ENCODE measurements around the gene PRC1.
A peak's percentile ranks its signal among the peaks of the same experiment; 100 is the strongest.
"Not testable (repeated sequence)": the region's sequence is repeated elsewhere in the genome, so short reads cannot be mapped to it uniquely, and the experiment has no call there.

PRC1 gene

GRCh38 chr15:90934256-90934948, 59.9 kb downstream of the PRC1 start:
- peak; percentile 72 for DNase-seq (ENCODE audit: low read depth)

GRCh38 chr15:90933301-90933700, 61.0 kb downstream of the PRC1 start:
- no peak for DNase-seq (ENCODE audit: low read depth)

- no peak for DNase-seq (ENCODE audit: low read depth)
Observed at GRCh38 chr15:90932660-90932991, 61.7 kb downstream of the PRC1 start.

GRCh38 chr15:90931828-90932659, 62.3 kb downstream of the PRC1 start, which contains the start of gene HDDC3:
TSS of gene HDDC3 (minus strand) at chr15:90932549. CDS start at chr15:90932540, 9 bp downstream.
- peak; percentile 79 for DNase-seq (ENCODE audit: low read depth)

GRCh38 chr15:90931575-90931827, 62.8 kb downstream of the PRC1 start:
- DNase-seq (ENCODE audit: low read depth): no peak

- DNase-seq (ENCODE audit: low read depth): no peak
Observed at GRCh38 chr15:90930861-90931574, 63.3 kb downstream of the PRC1 start.

- peak; percentile 11 for DNase-seq (ENCODE audit: low read depth)
Observed at GRCh38 chr15:90929246-90930019, 64.9 kb downstream of the PRC1 start.

- DNase-seq (ENCODE audit: low read depth): not testable (repeated sequence)
Observed at GRCh38 chr15:90928106-90928505, 66.2 kb downstream of the PRC1 start.

- DNase-seq (ENCODE audit: low read depth): not testable (repeated sequence)
Observed at GRCh38 chr15:90926766-90927165, 67.6 kb downstream of the PRC1 start.

GRCh38 chr15:90924375-90924774, 70.0 kb downstream of the PRC1 start:
- no peak for DNase-seq (ENCODE audit: low read depth)

- DNase-seq (ENCODE audit: low read depth): not testable (repeated sequence)
Observed at GRCh38 chr15:90922712-90923322, 71.5 kb downstream of the PRC1 start.

- no peak for DNase-seq (ENCODE audit: low read depth)
Observed at GRCh38 chr15:90921887-90922286, 72.4 kb downstream of the PRC1 start.

- DNase-seq (ENCODE audit: low read depth): no peak
Observed at GRCh38 chr15:90918835-90919234, 75.5 kb downstream of the PRC1 start.

- DNase-seq (ENCODE audit: low read depth): no peak
Observed at GRCh38 chr15:90918034-90918788, 76.1 kb downstream of the PRC1 start.

- no peak for DNase-seq (ENCODE audit: low read depth)
Observed at GRCh38 chr15:90917569-90917968, 76.8 kb downstream of the PRC1 start.

GRCh38 chr15:90916461-90916860, 77.9 kb downstream of the PRC1 start:
- DNase-seq (ENCODE audit: low read depth): no peak
